H1 (cell line): ENCODE measurements around the gene MMEL1. TPM values are rescaled to one million over a fixed set of nuclear protein-coding genes. Genes with fewer than 3 reads are reported as not detected.

Experiments
- CTCF ChIA-PET: fragments of 300-600 bp; sonication (Branson Sonifier 250); formaldehyde crosslinking; loops from one replicate; lab custom pipeline; 2021; ENCODE audit not compliant: partially characterized antibody; lab: Charles Lee
- POLR2A ChIA-PET: fragments of 300-600 bp; sonication (Branson Sonifier 250); formaldehyde crosslinking; loops from one replicate; lab custom pipeline; 2021; ENCODE audit warnings: inconsistent platforms; ENCODE audit not compliant: partially characterized antibody; lab: Charles Lee
- DNase-seq, 2 experiments: peaks; one replicate each; pipeline versions ENCODE4 v3.0.0 to v3.0.0-alpha.2; 2010 to 2022; ENCODE audit warnings: low spot score in 2 of 2, low read depth in 1 of 2, mixed read lengths in 1 of 2
- FAIRE-seq: peaks from 2 replicates; lab custom pipeline; 2011; peaks lifted over from hg19 to GRCh38; lab: Jason Lieb, UNC
- H2AFZ ChIP-seq: 2 replicates; pipeline ENCODE4 v1.8.1; 2012; ENCODE audit warnings: low read length, inconsistent platforms
- H2AK5ac ChIP-seq: 2 replicates; pipeline ENCODE4 v1.6.1; 2013; ENCODE audit warnings: low read depth, low read length
- H2BK120ac ChIP-seq: replicated peaks from 2 replicates; pipeline ENCODE3; 2013; ENCODE audit warnings: low read depth, low read length, inconsistent platforms
- H2BK12ac ChIP-seq: 2 replicates; pipeline ENCODE4 v1.6.1; 2013; ENCODE audit warnings: low read depth, low read length
- H2BK15ac ChIP-seq: 2 replicates; pipeline ENCODE4 v1.6.1; 2013; ENCODE audit warnings: low read length
- H2BK20ac ChIP-seq: 2 replicates; pipeline ENCODE4 v1.6.1; 2013; ENCODE audit warnings: low read length
- H2BK5ac ChIP-seq: 2 replicates; pipeline ENCODE4 v1.6.1; 2013; ENCODE audit warnings: low read depth, low read length
- H3K14ac ChIP-seq: 2 replicates; pipeline ENCODE4 v1.6.1; 2013; ENCODE audit warnings: inconsistent platforms; ENCODE audit not compliant: insufficient read length
- H3K18ac ChIP-seq: 2 replicates; pipeline ENCODE4 v1.6.1; 2013; ENCODE audit warnings: low read length; ENCODE audit errors: extremely low read depth
- H3K23ac ChIP-seq: 2 replicates; pipeline ENCODE4 v1.6.1; 2013; ENCODE audit warnings: inconsistent platforms; ENCODE audit not compliant: insufficient read length
- H3K23me2 ChIP-seq: 2 replicates; pipeline ENCODE4 v1.6.1; 2013; ENCODE audit warnings: low read depth, low read length
- H3K27ac ChIP-seq: 2 replicates; pipeline ENCODE4 v1.6.1; 2011; ENCODE audit warnings: low read depth, low read length, inconsistent platforms
- H3K27me3 ChIP-seq, 4 experiments: replicated peaks in 1 of 4; 1 replicate in 1 of 4; 2 replicates in 3 of 4; pipeline versions ENCODE4 v1.6.1 to v1.8.1; 2011 to 2013; ENCODE audit warnings: low read length in 3 of 4, mild to moderate bottlenecking in 3 of 4, inconsistent platforms in 2 of 4, mixed read lengths in 2 of 4, moderate library complexity in 1 of 4; ENCODE audit not compliant: control insufficient read depth in 3 of 4, insufficient read depth in 3 of 4; ENCODE audit errors: extremely low read depth in 1 of 4
- H3K36me3 ChIP-seq, 4 experiments: 2 replicates each; pipeline versions ENCODE4 v1.6.1 to v1.8.1; 2011 to 2013; ENCODE audit warnings: mild to moderate bottlenecking in 4 of 4, low read length in 3 of 4, moderate library complexity in 2 of 4, control low read depth in 1 of 4, inconsistent platforms in 1 of 4; ENCODE audit not compliant: insufficient read depth in 4 of 4, control insufficient read depth in 2 of 4
- H3K4ac ChIP-seq: replicated peaks from 2 replicates; pipeline ENCODE3; 2013; ENCODE audit warnings: low read length, low read depth, mixed read lengths, inconsistent platforms; ENCODE audit not compliant: insufficient read length
- H3K4me1 ChIP-seq, 4 experiments: replicated peaks in 1 of 4; 1 replicate in 1 of 4; 2 replicates in 3 of 4; pipeline versions ENCODE4 v1.6.1 to v1.8.1; 2011 to 2013; ENCODE audit warnings: low read length in 3 of 4, inconsistent platforms in 2 of 4, mixed read lengths in 1 of 4; ENCODE audit not compliant: insufficient read depth in 4 of 4, control insufficient read depth in 3 of 4
- H3K4me2 ChIP-seq, 2 experiments: 2 replicates each; pipeline versions ENCODE4 v1.6.1 to v1.8.1; 2011 to 2013; ENCODE audit warnings: low read depth in 2 of 2, low read length in 2 of 2, control low read depth in 1 of 2, inconsistent platforms in 1 of 2, mild to moderate bottlenecking in 1 of 2; ENCODE audit not compliant: insufficient read depth in 1 of 2
- H3K4me3 ChIP-seq, 4 experiments: fragments of 200-600, 300-600 bp in 1 of 4; sonication (generic), shearing (Covaris generic), sonication (Bioruptor Twin) in 1 of 4; 2 replicates each; pipeline versions ENCODE4 v1.5.1 to v1.8.1; 2011 to 2016; ENCODE audit warnings: low read length in 4 of 4, low read depth in 3 of 4, control low read depth in 2 of 4, inconsistent platforms in 2 of 4, mild to moderate bottlenecking in 2 of 4, mixed read lengths in 1 of 4, moderate library complexity in 1 of 4; ENCODE audit not compliant: insufficient read depth in 2 of 4; ENCODE audit errors: extremely low read depth in 1 of 4
- H3K56ac ChIP-seq: replicated peaks from 2 replicates; pipeline ENCODE3; 2013; ENCODE audit warnings: low read depth, mild to moderate bottlenecking, mixed read lengths, low read length, inconsistent platforms; ENCODE audit not compliant: insufficient read length
- H3K79me1 ChIP-seq: 2 replicates; pipeline ENCODE4 v1.6.1; 2013; ENCODE audit warnings: low read depth, low read length, control low read depth
- H3K79me2 ChIP-seq, 2 experiments: 2 replicates each; pipeline versions ENCODE4 v1.6.1 to v1.8.1; 2012 to 2013; ENCODE audit warnings: low read length in 2 of 2, mild to moderate bottlenecking in 2 of 2, inconsistent platforms in 1 of 2; ENCODE audit not compliant: insufficient read depth in 2 of 2, control insufficient read depth in 1 of 2
- H3K9ac ChIP-seq, 4 experiments: replicated peaks in 1 of 4; 1 replicate in 1 of 4; 2 replicates in 3 of 4; pipeline versions ENCODE4 v1.6.1 to v1.8.1; 2011 to 2013; ENCODE audit warnings: low read depth in 3 of 4, low read length in 3 of 4, control low read depth in 2 of 4, mild to moderate bottlenecking in 2 of 4, moderate library complexity in 2 of 4, inconsistent platforms in 1 of 4; ENCODE audit errors: extremely low read depth in 1 of 4
- H3K9me3 ChIP-seq, 2 experiments: 2 replicates each; pipeline versions ENCODE4 v1.6.1 to v1.8.1; 2012 to 2013; ENCODE audit warnings: mild to moderate bottlenecking in 2 of 2, moderate library complexity in 2 of 2, control low read depth in 1 of 2, inconsistent platforms in 1 of 2, low read depth in 1 of 2, low read length in 1 of 2, mixed read lengths in 1 of 2; ENCODE audit not compliant: insufficient read depth in 2 of 2
- H4K20me1 ChIP-seq, 2 experiments: replicated peaks in 1 of 2; 2 replicates each; pipeline versions ENCODE3 to v1.8.1; 2011 to 2013; ENCODE audit warnings: inconsistent platforms in 2 of 2, low read length in 2 of 2, mild to moderate bottlenecking in 1 of 2; ENCODE audit not compliant: insufficient read depth in 2 of 2, control insufficient read depth in 1 of 2
- H4K5ac ChIP-seq: 2 replicates; pipeline ENCODE4 v1.6.1; 2013; ENCODE audit warnings: low read length, low read depth, mixed read lengths, inconsistent platforms; ENCODE audit not compliant: insufficient read length
- H4K8ac ChIP-seq: 2 replicates; pipeline ENCODE4 v1.8.0; 2013; ENCODE audit warnings: mild to moderate bottlenecking, moderate library complexity, low read length, inconsistent platforms; ENCODE audit not compliant: insufficient read depth; ENCODE audit errors: extremely low read depth
- H4K91ac ChIP-seq: replicated peaks from 2 replicates; pipeline ENCODE3; 2013; ENCODE audit warnings: low read length, mixed read lengths, inconsistent platforms; ENCODE audit not compliant: insufficient read length
- CREB1 ChIP-seq: IDR thresholded peaks from 2 replicates; pipeline ENCODE4 v1.6.1; 2012; ENCODE audit warnings: inconsistent platforms
- EGR1 ChIP-seq: IDR thresholded peaks from 2 replicates; pipeline ENCODE4 v1.6.1; 2011; ENCODE audit warnings: low read depth, low read length, borderline replicate concordance
- GTF2F1 ChIP-seq: IDR thresholded peaks from 2 replicates; pipeline ENCODE4 v1.6.1; 2012; ENCODE audit warnings: low read depth, low read length, improper control_type of control experiment, borderline replicate concordance
- HDAC2 ChIP-seq, 2 experiments: fragments of 300-600 bp in 1 of 2; sonication (generic) in 1 of 2; IDR thresholded peaks; 2 replicates each; pipeline ENCODE4 v1.6.1; 2011 to 2012; ENCODE audit warnings: low read depth in 2 of 2, low read length in 2 of 2, mild to moderate bottlenecking in 2 of 2, moderate library complexity in 2 of 2, borderline replicate concordance in 1 of 2, inconsistent platforms in 1 of 2
- JUN ChIP-seq: IDR thresholded peaks from 2 replicates; pipeline ENCODE4 v1.6.1; 2011; ENCODE audit warnings: low read depth, mild to moderate bottlenecking, improper control_type of control experiment, low read length
- KDM4A ChIP-seq: IDR thresholded peaks from one replicate; pipeline ENCODE4 v1.7.1; 2012; ENCODE audit warnings: low read depth, mild to moderate bottlenecking, moderate library complexity, low read length, inconsistent platforms; ENCODE audit not compliant: severe bottlenecking
- PHF8 ChIP-seq: fragments of 200-600 bp; sonication (generic); conservative IDR thresholded peaks from 2 replicates; pipeline ENCODE4 v1.7.1; 2012; ENCODE audit warnings: low read depth, mild to moderate bottlenecking, inconsistent platforms, low read length, moderate library complexity
- SP1 ChIP-seq: IDR thresholded peaks from 2 replicates; pipeline ENCODE4 v1.6.1; 2011; ENCODE audit warnings: low read depth, low read length
- TCF12 ChIP-seq: IDR thresholded peaks from 2 replicates; pipeline ENCODE4 v1.6.1; 2011; ENCODE audit warnings: low read depth, mild to moderate bottlenecking, low read length
- USF2 ChIP-seq: IDR thresholded peaks from 2 replicates; pipeline ENCODE4 v1.6.1; 2011; ENCODE audit warnings: low read length, improper control_type of control experiment
- ZNF274 ChIP-seq: IDR thresholded peaks from 2 replicates; pipeline ENCODE4 v1.7.0; 2012; ENCODE audit warnings: low read length, borderline replicate concordance; ENCODE audit errors: extremely low read depth
- WGBS, 2 experiments: shearing (Covaris generic) in 1 of 2; methylation state at CpG; one replicate each; pipeline versions ENCODE4 v1.1.6 to v1.1.7; 2013 to 2015; ENCODE audit warnings: low lambda C conversion rate in 2 of 2, mixed read lengths in 2 of 2, inconsistent platforms in 1 of 2, low coverage in 1 of 2, missing lambda C conversion rate in 1 of 2; ENCODE audit not compliant: insufficient replicate concordance in 2 of 2, insufficient coverage in 1 of 2, insufficient read length in 1 of 2; ENCODE audit errors: extremely low coverage in 1 of 2, missing lambda C conversion rate in 1 of 2; 5-methylcytosine and 5-hydroxymethylcytosine counted together
- polyA plus RNA-seq, 7 experiments: library from polyadenylated mRNA; depleted of rRNA in 3 of 7; stranded (reverse) in 5 of 7; unstranded in 2 of 7; fragments of >200 nt in 5 of 7; fragments of 200-250 nt in 2 of 7; gene quantifications; 1 replicate in 5 of 7; 2 replicates in 1 of 7; 4 replicates in 1 of 7; pipeline versions ENCODE4 v1.2.1 to v1.2.3, GENCODE V29; 2011 to 2013; ENCODE audit warnings: missing spikeins in 2 of 7, mixed read lengths in 2 of 7
- total RNA-seq: library from RNA; stranded (reverse); fragmentation: NEBNext Ultra II Directional; extraction: Animal tissue kit (Norgen Biotek cat#: 25700); gene quantifications from 2 replicates; pipeline ENCODE4 v1.2.1, GENCODE V29; 2021
- TF ChIP-seq, protein P1 (sequence below): IDR thresholded peaks from 2 replicates; pipeline ENCODE4 v1.6.1; 2012; ENCODE audit warnings: low read length, inconsistent platforms

MMEL1 gene
- total and polyA plus RNA-seq, 2 of the 8 experiments (the other 6 are each of a cell fraction or from before 2014, with no cell fraction given) = 0.91 to 1.7 TPM

DNA sequence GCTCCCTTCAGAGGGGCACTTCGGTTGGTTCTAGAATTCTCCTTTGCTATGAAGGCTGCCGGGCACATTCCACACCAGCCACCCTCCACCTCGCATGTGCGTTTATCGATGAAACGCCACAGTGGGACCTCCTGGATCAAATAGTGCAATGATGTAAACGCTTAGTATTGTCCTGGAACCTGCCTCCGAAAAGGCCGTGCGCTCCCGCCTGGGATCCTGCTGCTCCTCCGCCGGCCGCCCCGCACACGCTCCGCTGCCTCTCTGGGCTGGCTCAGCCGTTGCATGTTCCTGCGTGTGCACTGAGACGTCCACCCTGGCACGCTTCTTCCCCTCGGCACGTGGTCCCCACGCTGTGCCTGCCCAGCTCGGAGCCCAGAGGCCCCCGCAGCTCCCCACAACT lies 80.6 kb downstream of the MMEL1 start:
- H3K4me3 ChIP-seq = no peak overlapping the region
- no peak overlapping the region for H2BK15ac ChIP-seq
- H3K4ac ChIP-seq = no peak overlapping the region
- ChIA-PET CTCF (no interaction called here), POLR2A (no interaction called here)
- H3K4me2 ChIP-seq = no peak overlapping the region
- no peak for FAIRE-seq
- peaks cover 2% of the 10 kb centered on the region; the same call in 1 of the 2 replicates for H3K23me2 ChIP-seq
- H2AK5ac ChIP-seq = no peak overlapping the region
- H3K27me3 ChIP-seq = no peaks in the 10 kb centered on the region
- no peaks in the 10 kb centered on the region for H3K9me3 ChIP-seq
- H4K20me1 ChIP-seq = no peaks in the 10 kb centered on the region
- H3K27ac ChIP-seq = no peak overlapping the region
- peaks cover 0 to 18% (median 8%) of the 10 kb centered on the region in 4 experiments; a peak in 6 of 7 replicates for H3K4me1 ChIP-seq
- no peaks in the 10 kb centered on the region for H3K79me1 ChIP-seq
- no peak overlapping the region for H3K56ac ChIP-seq
- no peaks in the 10 kb centered on the region for H3K79me2 ChIP-seq
- H3K23ac ChIP-seq = no peak overlapping the region
- H2BK120ac ChIP-seq = no peak overlapping the region
- H4K8ac ChIP-seq = no peak overlapping the region
- no peak overlapping the region for H2BK20ac ChIP-seq
- no peak overlapping the region for H3K14ac ChIP-seq
- no peak overlapping the region for H2BK12ac ChIP-seq
- H2BK5ac ChIP-seq = no peak overlapping the region
- no peak overlapping the region for H2AFZ ChIP-seq
- DNase-seq = no peak
- 93% methylated on average over 22 of the region's 26 CpGs; no CpG with 5 or more reads in 1 of the 2 experiments for WGBS, 2 experiments
- H4K5ac ChIP-seq = no peak overlapping the region
- H3K9ac ChIP-seq = no peak overlapping the region
- H3K18ac ChIP-seq = no peak overlapping the region
- H4K91ac ChIP-seq = no peak overlapping the region
- no peaks in the 10 kb centered on the region for H3K36me3 ChIP-seq
- TF ChIP-seq PHF8 = no peak
- no peak for TF ChIP-seq ZNF274
- TF ChIP-seq USF2 = no peak
- TF ChIP-seq, protein P1, sequence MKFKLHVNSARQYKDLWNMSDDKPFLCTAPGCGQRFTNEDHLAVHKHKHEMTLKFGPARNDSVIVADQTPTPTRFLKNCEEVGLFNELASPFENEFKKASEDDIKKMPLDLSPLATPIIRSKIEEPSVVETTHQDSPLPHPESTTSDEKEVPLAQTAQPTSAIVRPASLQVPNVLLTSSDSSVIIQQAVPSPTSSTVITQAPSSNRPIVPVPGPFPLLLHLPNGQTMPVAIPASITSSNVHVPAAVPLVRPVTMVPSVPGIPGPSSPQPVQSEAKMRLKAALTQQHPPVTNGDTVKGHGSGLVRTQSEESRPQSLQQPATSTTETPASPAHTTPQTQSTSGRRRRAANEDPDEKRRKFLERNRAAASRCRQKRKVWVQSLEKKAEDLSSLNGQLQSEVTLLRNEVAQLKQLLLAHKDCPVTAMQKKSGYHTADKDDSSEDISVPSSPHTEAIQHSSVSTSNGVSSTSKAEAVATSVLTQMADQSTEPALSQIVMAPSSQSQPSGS = no peak
- no peak for TF ChIP-seq GTF2F1
- TF ChIP-seq KDM4A = no peak
- TF ChIP-seq CREB1 = no peak
- TF ChIP-seq JUN = no peak
- TF ChIP-seq SP1 = no peak
- no peak for TF ChIP-seq HDAC2 (IDR thresholded peaks at IDR 0.05; ENCODE audit: borderline replicate concordance in 1 of 2, low read depth in 2 of 2, low read length in 2 of 2)
- no peak for TF ChIP-seq TCF12
- no peak for TF ChIP-seq EGR1
